D721Med (cell line): Measurements from ENCODE around the gene ABL1.

Experiments used
- DNase-seq: peaks from one replicate; pipeline ENCODE4 v3.0.0; 2011; ENCODE audit warnings: low spot score; ENCODE audit not compliant: insufficient read length
- FAIRE-seq: peaks from 2 replicates; lab custom pipeline; 2011; peaks lifted over from hg19 to GRCh38; lab: Jason Lieb, UNC
- TF ChIP-seq, protein P1 (sequence below): IDR thresholded peaks from 2 replicates; pipeline ENCODE4 v1.5.1; 2012; ENCODE audit warnings: mild to moderate bottlenecking, control low read depth; ENCODE audit not compliant: insufficient read depth; ENCODE audit errors: missing control alignments

ABL1 gene

DNA sequence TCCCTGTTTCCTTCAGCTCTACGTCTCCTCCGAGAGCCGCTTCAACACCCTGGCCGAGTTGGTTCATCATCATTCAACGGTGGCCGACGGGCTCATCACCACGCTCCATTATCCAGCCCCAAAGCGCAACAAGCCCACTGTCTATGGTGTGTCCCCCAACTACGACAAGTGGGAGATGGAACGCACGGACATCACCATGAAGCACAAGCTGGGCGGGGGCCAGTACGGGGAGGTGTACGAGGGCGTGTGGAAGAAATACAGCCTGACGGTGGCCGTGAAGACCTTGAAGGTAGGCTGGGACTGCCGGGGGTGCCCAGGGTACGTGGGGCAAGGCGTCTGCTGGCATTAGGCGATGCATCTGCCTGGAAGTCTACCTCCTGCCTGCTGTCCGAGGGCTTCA, 27.7 kb downstream of the ABL1 start:
- FAIRE-seq (no peak), DNase-seq (no peak)

DNA sequence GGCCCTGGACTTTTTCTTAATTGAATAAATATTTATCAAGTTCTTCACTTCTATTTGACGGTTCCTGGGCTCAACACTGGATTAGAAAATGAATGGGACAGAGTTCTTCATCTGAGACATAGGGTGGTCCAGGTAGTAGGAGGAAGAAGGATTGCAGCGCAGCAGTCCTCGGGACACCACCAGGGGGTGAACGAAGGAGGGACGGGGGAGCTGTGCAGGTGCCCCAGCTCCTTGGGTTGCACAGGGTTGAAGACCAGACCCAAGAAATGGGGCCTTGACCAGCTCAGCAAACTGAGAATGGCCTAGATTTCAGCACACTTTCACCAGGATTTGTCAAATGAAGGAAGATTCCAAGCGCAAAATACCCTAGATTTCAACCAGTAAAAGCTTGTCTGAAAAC, 29.5 kb downstream of the ABL1 start:
- DNase-seq (no peak), FAIRE-seq (no peak)
- TF ChIP-seq, protein P1, sequence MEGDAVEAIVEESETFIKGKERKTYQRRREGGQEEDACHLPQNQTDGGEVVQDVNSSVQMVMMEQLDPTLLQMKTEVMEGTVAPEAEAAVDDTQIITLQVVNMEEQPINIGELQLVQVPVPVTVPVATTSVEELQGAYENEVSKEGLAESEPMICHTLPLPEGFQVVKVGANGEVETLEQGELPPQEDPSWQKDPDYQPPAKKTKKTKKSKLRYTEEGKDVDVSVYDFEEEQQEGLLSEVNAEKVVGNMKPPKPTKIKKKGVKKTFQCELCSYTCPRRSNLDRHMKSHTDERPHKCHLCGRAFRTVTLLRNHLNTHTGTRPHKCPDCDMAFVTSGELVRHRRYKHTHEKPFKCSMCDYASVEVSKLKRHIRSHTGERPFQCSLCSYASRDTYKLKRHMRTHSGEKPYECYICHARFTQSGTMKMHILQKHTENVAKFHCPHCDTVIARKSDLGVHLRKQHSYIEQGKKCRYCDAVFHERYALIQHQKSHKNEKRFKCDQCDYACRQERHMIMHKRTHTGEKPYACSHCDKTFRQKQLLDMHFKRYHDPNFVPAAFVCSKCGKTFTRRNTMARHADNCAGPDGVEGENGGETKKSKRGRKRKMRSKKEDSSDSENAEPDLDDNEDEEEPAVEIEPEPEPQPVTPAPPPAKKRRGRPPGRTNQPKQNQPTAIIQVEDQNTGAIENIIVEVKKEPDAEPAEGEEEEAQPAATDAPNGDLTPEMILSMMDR, result no peak

More for the DNA sequence above, 27.7 kb downstream of the ABL1 start:
- TF ChIP-seq, protein P1, result no peak

DNA sequence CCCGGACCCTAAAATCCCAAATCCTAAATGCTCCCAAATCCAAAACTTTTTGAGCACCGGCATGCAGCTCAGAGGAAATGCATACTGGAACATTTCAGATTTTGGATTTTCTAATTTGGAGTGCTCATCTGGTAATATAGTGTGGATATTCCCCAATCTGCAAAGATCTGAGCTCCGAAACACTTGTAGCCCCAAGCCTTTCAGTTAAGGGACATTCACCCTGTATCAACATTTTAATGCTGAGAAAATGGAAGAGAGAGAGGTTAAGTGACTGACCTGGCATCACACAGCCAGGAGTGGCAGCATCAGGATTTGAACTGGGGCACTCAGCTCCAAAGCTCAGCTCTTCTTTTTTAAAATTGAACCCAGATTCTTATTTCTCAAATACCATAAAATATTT, 30.9 kb downstream of the ABL1 start:
- FAIRE-seq (no peak), DNase-seq (no peak)
- TF ChIP-seq, protein P1, result no peak

DNA sequence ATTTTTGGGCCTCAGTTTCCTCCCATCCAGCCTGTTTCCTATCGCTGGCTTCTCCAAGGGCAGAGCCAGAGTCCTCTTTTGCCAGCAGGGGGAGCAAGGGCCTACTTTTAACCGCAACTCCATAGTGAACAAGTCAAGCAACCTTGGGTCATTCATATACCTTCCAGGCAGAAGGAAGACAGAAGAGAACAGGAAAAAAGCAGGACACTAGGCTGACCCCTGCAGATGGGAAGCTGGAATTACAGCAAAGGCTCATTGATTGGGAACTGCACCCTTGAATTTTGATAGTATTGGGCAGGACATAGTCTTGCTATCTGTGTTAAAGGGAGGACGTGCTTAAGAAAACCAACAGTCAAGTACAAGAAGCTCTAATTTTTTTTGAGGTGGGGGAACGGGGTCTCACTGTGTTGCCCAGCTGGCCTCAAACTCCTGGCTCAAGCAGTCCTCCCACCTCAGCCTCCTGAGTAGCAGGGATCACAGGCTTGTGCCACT, 31.5 kb downstream of the ABL1 start:
- DNase-seq (no peak), FAIRE-seq (peak; percentile 11)
- TF ChIP-seq, protein P1, result peak; percentile 74

DNA sequence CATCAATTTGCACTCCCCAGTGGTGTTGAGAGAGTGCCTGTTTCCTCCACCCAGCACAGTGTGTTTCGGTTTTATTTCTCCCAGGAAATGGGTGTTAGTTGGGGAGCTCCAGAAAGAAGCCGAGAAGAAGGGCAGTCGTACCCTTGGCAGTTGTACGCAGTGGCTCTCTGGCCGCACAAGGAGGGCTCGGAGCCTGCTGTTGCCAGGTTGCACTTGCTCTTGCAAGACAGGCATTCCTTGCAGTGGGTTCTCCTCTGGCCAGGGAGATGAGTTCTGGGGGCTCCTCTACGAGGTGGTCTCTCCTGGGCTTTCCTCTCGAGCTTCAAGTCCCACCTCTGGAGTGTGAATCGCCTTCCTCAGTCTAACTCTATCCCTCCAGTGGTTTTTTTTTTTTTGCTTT, 32.5 kb downstream of the ABL1 start:
- FAIRE-seq, result no peak
- TF ChIP-seq, protein P1, result no peak

DNA sequence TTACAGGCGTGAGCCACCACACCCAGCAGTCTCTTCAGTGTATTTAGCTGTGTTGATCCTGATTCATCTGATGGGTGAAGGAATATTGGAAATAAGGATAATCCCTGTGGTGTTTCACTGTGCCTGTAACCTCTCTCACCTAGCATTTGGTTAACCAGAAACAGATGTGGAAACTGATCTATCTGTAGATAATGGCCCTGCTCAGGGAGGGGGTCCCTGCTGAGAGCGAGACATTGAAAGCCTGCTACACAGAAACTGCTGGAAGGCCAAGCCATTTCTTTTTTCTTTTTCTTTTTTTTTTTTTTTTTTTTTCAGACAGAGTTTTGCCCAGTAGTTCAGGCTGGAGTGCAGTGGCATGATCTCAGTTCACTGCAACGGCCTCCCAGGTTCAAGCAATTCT, 33.2 kb downstream of the ABL1 start:
- TF ChIP-seq, protein P1, result no peak
- FAIRE-seq (no peak), DNase-seq (no peak)

More for the DNA sequence above, 32.5 kb downstream of the ABL1 start:
- DNase-seq, result no peak

DNA sequence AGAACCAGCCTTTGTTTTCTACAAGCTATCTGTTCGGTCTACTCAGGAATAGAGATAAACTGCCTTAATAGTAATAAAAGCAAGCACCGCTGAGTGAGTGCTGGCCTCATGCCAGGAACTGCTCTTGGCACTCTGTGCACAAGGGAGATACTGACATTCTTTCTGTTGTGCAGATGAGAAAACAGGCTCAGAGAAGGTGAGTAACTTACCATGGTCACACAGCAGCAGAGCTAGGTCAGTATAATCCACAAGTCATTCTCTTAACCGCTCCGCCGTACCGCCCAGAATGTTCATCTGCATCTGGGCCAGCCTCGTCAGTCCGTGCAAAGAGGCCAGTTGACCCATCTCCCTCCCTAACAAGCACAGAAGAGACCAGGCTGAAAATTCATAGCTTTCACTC, 34.2 kb downstream of the ABL1 start:
- TF ChIP-seq, protein P1, result no peak
- FAIRE-seq (no peak), DNase-seq (no peak)
